Right renal cortex interstitium (tissue), 3 donors: ENCODE measurements around the gene COL23A1. TPM values are rescaled to one million over a fixed set of nuclear protein-coding genes. Genes with fewer than 3 reads are reported as not detected.

Experiments used
- DNase-seq, 3 donors: peaks; one replicate each; pipeline ENCODE4 v3.0.0-alpha.2; 2013; ENCODE audit warnings: low read depth in 3 of 3, low spot score in 2 of 3
- polyA plus RNA-seq, 3 donors: library from polyadenylated mRNA; unstranded; fragments of 120-200 nt; gene quantifications; one replicate each; pipeline ENCODE4 v1.2.1, GENCODE V29; 2013; ENCODE audit not compliant: insufficient read length in 3 of 3

COL23A1 gene
- polyA plus RNA-seq, 3 donors: 4.8 to 5.2 (median 4.9) TPM

DNA sequence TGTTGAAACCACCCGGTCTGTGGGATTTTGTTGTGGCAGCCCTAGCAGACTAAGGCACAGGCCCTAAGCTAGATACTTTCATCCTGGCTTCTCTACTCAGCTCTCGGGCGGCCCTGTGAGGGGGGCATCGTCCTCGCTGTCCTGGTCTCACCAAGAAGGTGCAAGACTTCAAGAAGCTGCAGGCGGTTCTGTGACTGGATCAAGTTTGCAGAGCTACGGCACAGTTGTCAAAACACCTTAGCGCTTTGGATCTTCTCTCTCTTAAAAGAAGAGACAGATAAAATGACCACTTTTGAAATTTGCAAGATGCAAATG lies 238.2 kb downstream of the COL23A1 start:
- DNase-seq: no peak

DNA sequence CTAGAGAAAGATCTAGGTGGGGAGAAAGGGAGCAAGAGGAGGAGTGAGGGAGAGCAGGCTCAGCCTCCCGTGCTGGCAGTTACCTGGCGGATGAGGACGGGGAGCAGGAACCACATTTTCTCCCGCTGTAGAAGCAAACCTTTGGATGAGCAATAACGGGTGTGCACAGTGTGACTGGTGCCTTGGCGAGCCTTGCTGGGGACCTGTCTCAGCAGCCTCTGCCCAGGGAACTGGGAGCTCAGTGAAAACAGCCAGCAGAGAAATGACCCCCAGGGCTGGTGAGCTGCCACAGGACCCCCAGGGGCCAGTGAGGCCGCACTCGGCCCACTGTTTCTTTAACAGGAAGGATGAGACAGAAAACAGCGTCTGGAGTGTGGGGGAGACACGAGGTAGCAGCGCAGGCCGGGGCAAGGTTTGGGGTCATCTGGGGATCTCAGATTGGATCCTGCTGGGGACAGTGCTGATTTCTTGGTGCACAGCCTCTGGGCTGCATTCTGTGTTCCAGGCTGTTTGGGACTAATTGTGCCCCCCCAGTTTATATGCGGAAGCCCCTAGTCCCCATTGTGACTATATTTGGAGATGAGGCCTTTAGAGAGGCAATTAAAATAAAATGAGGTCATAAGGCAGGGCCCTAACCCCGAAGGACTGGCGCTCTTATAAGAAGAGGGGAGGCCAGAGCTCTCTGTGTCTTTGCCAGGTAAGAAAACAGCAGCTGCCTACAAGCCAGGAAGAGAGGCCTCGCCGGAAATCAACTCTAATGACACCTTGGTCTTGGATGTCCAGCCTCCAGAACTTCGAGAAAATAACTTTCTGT lies 238.8 kb downstream of the COL23A1 start:
- no peak for DNase-seq

- DNase-seq: no peak
Measured at GRCh38 chr5:178350361-178351220, 239.6 kb downstream of the COL23A1 start.

DNA sequence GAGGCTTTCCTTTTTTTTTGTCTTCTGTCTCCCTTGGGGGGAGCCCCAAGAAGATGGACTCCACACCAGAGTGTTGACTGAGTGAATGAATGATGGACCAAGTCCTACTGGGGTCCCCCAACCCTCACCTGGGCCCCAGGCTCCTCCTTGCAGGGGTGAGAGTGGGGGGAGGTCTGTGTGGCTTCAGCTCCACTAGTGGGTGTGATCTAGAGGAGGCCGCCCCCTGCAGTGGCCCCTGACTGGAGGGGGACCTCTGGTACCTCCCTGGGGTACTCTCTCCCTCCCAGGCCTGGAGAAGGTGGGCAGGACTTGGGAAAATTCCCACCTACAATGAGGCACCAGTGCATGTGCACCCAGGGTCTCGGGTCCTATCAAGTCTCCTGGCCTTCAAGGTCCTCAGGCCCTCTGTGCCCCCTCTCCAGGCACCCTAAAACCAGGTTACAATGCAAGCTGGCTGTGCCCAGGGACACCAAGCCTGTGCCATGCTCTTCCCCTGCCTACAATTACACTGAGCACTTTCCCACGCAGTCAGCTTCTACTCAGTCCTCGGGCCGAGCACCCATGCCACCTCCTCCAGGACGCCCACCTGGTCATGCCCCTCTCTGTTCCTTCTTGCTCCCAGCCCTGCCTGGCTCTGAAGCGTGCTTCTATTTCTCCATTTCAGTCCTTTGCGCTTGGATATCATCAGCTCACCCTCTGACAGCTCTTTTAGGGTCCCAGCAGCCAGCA lies 240.4 kb downstream of the COL23A1 start:
- DNase-seq: no peak

GRCh38 chr5:178349075-178349511 lies 241.1 kb downstream of the COL23A1 start:
- DNase-seq: no peak

GRCh38 chr5:178348356-178349074 lies 241.7 kb downstream of the COL23A1 start:
- DNase-seq: no peak

- no peak for DNase-seq
Measured at GRCh38 chr5:178347956-178348355, 242.2 kb downstream of the COL23A1 start.

DNA sequence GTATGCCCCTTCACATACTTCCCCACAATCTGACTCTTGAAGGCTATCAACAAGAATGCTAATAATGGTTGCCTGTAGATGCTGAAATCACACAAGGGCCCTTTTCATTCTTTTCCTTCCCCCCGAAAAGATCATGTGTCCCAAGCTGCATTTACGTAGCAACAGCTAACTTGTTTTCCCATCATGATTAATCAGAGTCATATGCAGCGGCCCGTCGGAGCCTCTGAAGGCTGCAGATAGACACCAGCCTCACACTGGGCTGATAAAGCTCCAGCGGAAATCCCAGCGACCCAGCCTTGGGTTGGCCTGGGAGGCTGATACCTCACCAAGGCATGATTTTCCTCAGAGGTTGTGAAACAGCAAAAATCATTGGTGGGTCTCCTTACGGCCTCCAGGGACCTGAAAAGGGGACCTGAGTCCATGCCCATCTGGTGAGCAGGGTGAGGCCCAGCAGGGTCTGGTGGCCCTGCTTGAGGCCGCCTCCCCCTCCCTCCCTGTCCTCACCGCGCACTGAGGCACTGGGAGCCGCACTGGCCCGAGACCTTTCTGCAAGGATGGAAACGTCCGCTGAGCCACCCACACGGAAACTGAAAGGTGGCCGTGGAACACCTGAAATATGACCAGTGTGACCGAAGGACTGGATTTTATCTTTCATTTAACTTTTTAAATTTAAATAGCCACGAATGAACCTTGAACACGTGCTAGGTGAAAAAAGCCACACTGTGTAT lies 243.4 kb downstream of the COL23A1 start:
- no peak for DNase-seq

DNA sequence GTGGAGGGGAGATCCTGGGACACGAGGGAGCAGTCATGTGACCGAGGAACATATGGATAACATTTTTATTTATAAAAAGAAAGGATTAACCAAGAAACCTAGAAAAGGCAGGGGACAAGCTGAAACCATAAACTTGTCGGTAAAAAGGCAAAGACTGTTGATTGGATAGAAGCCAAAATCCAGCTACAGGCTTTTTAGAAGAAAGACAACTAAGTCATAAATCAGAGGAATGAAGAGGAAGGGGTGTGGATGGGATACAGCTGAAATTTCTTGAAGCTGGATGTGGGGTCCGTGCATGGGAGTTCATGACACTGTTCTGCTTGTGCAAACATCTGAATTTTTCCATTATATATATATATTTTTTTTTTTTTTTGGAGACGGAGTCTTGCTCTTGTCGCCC lies 246.9 kb downstream of the COL23A1 start:
- no peak for DNase-seq

DNA sequence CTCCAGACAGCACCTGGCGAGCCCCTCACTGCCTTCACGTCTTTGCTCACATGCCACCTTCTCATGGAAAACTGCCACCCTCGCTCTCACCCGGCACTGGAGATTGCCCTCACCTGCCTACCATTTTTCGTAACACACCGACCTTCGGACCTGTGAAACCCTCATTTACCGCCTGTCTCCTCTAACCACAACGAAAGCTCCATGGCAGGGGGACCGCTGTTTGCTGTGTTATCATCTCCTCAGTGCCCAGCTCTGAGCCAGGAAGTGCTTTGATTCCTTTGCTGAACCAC lies 248.4 kb downstream of the COL23A1 start:
- DNase-seq: no peak

GRCh38 chr5:178341091-178341850 lies 248.9 kb downstream of the COL23A1 start:
- no peak for DNase-seq

DNA sequence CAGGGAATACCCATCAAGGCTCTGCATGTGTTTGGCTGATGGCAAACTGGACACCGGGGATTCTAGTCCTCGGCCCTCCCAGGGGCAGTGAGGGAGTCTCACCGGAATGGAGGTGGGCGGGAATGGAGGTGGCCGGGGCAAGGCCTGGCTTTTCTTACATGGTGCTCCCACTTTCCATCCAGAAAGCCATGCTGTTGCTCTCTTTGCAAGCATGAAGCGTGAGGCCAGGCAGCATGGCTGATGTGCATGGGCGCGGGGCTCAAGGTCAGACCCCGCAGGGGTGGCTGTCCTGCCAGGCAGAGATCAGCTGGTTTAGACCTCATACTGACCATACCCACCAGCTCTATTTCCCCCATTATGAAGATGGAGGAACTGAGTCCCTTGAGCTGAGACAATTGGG lies 249.6 kb downstream of the COL23A1 start:
- DNase-seq: no peak

GRCh38 chr5:178340187-178340586 lies 250.0 kb downstream of the COL23A1 start:
- DNase-seq: no peak

DNA sequence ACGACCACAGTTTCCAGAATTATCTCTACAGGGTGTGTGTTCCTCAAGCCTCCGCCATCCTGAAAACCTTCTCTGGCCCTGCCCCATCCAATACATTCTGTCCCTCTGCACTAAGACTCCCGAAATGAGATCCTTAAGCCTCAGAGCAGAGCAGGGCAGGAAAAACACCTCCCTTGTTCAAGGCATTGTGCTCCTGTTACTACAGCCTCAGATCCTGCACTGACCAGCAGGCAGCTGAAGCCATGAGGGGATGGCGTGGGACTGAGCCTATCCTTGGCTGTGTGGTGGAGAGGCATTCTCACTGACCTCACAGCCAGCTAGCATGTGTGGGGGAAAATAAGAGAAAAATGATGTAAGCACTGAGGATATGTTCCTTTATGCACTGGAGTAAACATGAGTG lies 250.9 kb downstream of the COL23A1 start:
- no peak for DNase-seq

DNA sequence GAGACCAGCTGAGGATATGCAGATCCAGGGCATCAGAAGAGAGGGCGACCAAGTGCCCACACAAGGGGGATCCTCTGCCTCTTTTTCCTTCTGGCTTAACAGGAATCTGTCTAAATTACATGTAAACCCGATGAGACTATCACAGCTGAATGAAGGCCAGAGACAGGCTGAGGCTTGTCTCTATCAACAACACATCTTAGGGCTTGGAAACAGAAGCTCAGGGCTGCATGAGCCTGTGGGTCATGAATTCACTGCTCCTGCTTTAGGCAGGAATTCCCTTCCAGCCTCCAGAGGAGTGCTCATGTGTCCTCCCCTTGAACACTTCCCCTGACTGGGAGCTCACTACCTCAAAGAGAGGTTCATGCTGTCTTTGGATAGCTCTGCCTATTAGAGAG lies 251.4 kb downstream of the COL23A1 start:
- no peak for DNase-seq

DNA sequence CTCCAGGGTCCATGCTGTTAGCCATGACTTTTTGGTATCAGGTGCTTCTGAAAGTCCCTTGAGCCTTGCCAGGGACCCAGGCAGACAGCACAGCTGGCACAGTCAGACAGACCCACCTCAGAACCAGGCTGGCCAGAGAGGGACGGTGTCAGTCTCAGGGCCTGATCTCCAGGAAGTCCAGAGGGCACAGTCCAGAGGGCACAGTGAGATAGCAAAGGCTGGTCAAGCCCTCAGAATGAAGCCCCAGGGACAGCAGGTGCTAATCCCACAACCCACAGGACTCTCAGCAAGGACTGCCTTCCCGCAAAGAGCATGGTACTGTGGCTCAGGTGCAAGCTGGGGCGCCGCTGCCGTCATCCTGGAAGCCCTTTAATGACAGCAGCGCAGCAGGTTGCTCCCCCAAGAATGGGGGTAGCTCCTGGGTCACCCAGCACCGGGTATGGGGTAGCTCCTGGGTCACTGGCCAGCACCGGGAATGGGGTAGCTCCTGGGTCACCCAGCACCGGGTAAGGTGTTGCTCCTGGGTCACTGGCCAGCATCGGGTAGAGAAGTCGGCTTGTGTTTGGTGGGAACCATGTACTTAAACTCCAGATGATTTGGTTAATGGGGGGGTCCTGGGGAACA lies 252.0 kb downstream of the COL23A1 start:
- no peak for DNase-seq

- DNase-seq: no peak
Measured at GRCh38 chr5:178337334-178337741, 252.9 kb downstream of the COL23A1 start.

DNA sequence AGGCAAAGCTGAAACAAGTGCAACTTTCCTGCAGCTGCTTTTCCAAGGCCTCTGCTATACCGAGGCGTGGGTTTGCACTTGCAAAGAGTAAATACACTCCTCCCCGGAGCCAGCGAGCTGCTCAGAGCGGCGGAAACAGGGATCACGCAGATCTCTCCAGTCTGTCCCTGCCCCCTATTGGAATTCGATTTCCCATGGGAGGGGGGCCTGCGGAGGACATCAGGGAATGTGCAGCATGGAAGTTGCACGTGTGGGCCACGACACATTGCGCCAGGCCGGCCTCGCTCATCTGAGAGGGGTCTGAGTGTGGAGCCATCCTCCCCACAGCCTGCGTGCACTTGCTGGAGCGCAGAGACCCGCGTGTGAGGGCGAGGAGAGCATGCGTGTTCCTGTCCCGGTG lies 253.3 kb downstream of the COL23A1 start:
- DNase-seq: no peak
